COR-L47 (cell line): ENCODE results near the gene MRPL55.

ENCODE experiments used
- DNase-seq: peaks from one replicate; lab custom pipeline; 2025; lab: John Stamatoyannopoulos, UW

Gene MRPL55

GRCh38 chr1:228084797-228085196 lies 24.3 kb downstream of the MRPL55 start:
- no peak for DNase-seq

- DNase-seq = no peak
These were observed 24.8 kb downstream of the MRPL55 start for GRCh38 chr1:228084325-228084724.

- DNase-seq = no peak
These were observed 25.2 kb downstream of the MRPL55 start for GRCh38 chr1:228083871-228084278.

- DNase-seq = peak; percentile 5
These were observed 25.9 kb downstream of the MRPL55 start for GRCh38 chr1:228082918-228083870.

- peak; percentile 90 for DNase-seq
These were observed 26.7 kb downstream of the MRPL55 start, which contains the start of gene ARF1 for GRCh38 chr1:228082214-228082917. Gene ARF1 (plus strand): TSS chr1:228082708. CDS start chr1:228097115, 14,407 bp downstream.

GRCh38 chr1:228081578-228082213 lies 27.4 kb downstream of the MRPL55 start:
- no peak for DNase-seq

GRCh38 chr1:228081144-228081543 lies 28.0 kb downstream of the MRPL55 start:
- DNase-seq = no peak

GRCh38 chr1:228079601-228080263 lies 29.4 kb downstream of the MRPL55 start:
- no peak for DNase-seq

- no peak for DNase-seq
These were observed 30.1 kb downstream of the MRPL55 start for GRCh38 chr1:228079013-228079412.

- DNase-seq = no peak
These were observed 31.4 kb downstream of the MRPL55 start for GRCh38 chr1:228077565-228078330.

- no peak for DNase-seq
These were observed 32.2 kb downstream of the MRPL55 start for GRCh38 chr1:228076796-228077430.

- no peak for DNase-seq
These were observed 33.3 kb downstream of the MRPL55 start for GRCh38 chr1:228075801-228076271.

GRCh38 chr1:228074954-228075730 lies 34.0 kb downstream of the MRPL55 start:
- no peak for DNase-seq

GRCh38 chr1:228073857-228074545 lies 35.1 kb downstream of the MRPL55 start:
- DNase-seq = peak; percentile 28

GRCh38 chr1:228073061-228073856 lies 35.8 kb downstream of the MRPL55 start:
- DNase-seq = no peak

- DNase-seq = no peak
These were observed 36.4 kb downstream of the MRPL55 start for GRCh38 chr1:228072658-228073043.

- DNase-seq = no peak
These were observed 37.1 kb downstream of the MRPL55 start for GRCh38 chr1:228071839-228072657.
